ENCODE data around the gene MIEF1.

MIEF1 gene

GRCh38 chr22:39502109-39502788 is at the start of gene MIEF1:
Gene MIEF1 (plus strand): TSS chr22:39502290. CDS start chr22:39511295, 9,005 bp downstream.
- in situ Hi-C loops (cut with MboI; ENCODE audit: low sequenced_read_pairs): no loop called here

- in situ Hi-C loops (cut with MboI; ENCODE audit: low sequenced_read_pairs): no loop called here
Observed at GRCh38 chr22:39452740-39453040, 49.4 kb upstream of the MIEF1 start.

GRCh38 chr22:39453765-39454378 is 48.2 kb upstream of the MIEF1 start:
- in situ Hi-C loops (cut with MboI; ENCODE audit: low sequenced_read_pairs): no loop called here

DNA sequence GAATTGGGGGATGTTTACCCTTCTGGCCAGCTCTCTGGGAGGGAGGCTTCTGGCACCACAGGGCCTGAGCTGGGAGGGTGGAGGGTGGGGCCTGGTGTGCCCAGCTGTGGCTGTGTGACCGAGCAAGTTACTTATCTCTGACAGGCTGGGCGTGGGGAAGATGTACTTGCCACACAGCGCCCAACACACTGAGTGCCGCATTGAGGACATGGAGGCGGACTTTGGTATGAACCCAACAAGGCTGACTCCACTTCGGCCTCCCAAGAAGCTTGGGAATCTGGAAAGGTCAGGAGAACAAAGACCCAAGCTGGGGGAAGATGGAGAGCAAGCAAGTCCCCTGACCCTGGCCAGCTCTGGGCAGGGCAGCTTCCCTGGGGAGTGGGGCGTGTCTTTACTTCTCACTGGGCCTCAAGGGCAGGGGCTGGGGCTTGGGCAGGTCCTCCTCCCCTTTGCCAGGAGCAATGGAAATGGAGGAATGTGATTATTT is 47.7 kb upstream of the MIEF1 start:
- in situ Hi-C loops (cut with MboI; ENCODE audit: low sequenced_read_pairs): no loop called here

GRCh38 chr22:39456522-39457197 is 45.4 kb upstream of the MIEF1 start, which contains the start of gene MGAT3:
Gene MGAT3 (plus strand): TSS chr22:39457012. CDS start chr22:39487348, 30,336 bp downstream.
- in situ Hi-C loops (cut with MboI; ENCODE audit: low sequenced_read_pairs): no loop called here

DNA sequence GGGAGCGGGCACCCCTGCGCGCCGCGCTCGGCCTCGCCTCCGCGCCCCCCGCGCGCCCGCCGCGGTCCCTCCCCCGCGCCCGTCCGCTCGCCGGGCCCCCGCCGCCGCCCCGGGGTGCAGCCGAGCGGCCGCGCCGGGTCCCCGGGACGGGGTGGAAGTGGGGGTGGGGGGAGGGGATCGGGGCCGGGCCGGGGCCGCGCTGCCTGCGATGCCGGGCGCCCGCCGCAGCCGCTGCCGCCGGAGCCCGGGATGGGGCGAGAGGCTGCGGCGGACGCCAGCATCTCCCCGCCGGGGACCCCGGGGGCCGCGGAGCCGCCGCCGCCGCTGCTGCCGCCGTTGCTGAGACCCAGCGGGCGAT is 44.9 kb upstream of the MIEF1 start:
- in situ Hi-C loops (cut with MboI; ENCODE audit: low sequenced_read_pairs): no loop called here

DNA sequence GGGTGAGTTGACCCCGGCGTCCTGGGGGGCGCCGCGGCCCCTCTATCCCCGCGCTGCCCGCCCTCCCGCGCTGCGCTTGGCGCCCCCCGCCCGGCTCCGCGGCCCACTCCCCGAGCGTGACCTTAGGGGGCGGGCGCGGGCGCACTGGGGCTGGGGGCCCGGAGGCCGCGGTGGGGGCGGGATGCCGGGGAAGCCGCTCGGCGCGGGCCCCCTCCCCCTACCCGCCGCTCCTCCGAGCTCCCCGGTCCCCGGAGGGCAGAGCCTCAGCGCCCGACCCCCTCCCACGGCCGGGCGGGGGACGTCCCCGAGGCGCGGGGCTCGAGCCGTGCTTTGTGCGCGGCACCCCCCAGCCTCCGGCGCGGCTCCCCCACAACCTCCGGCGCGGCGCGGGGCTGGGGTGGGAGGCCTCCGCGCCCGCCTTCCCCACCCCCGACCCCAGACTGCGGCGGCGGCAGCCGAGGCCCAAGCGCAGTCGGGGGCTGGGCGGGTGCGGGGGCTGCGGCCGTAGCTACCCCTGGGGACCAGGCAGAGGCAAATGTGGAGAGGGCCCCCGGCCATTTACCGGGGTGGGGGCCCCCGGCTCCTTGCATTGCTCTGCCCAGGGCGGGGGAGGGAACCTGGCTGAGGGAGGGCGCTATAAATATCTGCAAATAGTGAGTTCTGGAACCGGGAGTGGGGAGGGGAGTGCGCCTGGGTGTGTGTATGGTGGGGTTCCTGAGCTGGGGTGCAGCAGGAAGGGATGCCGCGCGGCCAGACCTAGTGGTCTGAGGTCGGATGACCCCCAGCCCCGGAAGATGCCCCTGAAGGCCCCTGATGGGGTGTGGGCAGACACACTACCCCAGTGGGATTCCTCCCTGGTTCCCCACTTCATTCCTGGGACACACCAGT is 44.3 kb upstream of the MIEF1 start:
- in situ Hi-C loops (cut with MboI; ENCODE audit: low sequenced_read_pairs): no loop called here

- in situ Hi-C loops (cut with MboI; ENCODE audit: low sequenced_read_pairs): no loop called here
Observed at GRCh38 chr22:39458444-39459083, 43.5 kb upstream of the MIEF1 start.

GRCh38 chr22:39459681-39460080 is 42.4 kb upstream of the MIEF1 start:
- in situ Hi-C loops (cut with MboI; ENCODE audit: low sequenced_read_pairs): no loop called here

DNA sequence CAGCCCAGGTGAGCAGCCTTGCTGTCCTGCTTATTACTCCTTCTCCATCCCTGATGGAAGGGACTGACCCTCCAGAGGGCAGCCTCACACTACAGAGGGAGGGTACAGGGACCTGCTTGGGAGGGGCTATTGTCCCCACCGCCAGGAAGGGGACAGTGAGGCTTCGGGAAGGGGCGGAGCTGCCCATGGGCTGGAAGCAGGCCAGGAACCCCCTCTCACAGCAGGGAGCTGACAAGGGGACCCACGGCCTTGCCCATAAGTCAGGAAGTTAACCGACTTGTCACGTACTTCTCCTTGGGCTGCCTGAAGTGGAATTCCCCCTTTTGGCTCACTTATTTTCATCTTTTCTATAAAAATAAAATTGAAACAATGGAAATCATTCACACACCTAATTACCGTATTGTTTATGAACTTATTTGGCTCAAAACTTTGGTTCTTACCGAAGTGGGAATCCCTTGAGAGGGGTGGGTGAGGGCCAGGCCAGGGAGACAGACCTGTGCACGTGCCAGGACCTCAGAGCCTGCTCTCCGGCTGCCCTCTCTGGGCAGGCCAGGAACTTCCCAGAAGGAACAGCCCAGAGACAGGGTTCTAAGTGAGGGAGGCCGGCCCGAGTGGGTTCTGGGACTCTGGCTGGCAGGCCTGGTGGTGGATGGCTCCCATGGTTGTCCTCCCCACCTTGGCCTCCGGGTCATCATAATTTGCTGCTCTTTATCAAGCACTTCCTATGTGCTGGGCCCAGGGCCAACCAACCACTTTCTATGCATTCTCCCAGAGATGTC is 39.5 kb upstream of the MIEF1 start:
- in situ Hi-C loops (cut with MboI; ENCODE audit: low sequenced_read_pairs): no loop called here

DNA sequence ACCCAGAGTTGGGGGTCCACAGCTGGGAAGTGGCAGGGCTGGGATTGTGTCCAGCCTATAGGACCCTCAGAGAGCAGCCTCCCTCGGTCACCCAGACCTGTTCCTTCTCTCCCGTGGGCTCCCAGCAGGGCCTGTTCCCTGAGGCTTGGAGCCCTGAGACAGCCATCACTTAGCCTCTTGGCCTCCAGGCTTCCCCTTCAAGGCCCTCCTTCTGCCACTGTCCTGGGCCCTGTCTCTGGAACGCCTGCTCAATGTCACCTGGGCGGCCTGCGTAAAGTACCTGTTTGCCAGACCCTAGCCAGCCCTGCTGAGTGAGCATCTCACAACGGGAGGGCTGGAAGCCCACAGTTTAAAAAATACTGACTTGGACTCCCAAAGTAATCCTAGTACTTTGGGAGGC is 38.8 kb upstream of the MIEF1 start:
- in situ Hi-C loops (cut with MboI; ENCODE audit: low sequenced_read_pairs): no loop called here

GRCh38 chr22:39463931-39464390 is 38.1 kb upstream of the MIEF1 start:
- in situ Hi-C loops (cut with MboI; ENCODE audit: low sequenced_read_pairs): no loop called here

- in situ Hi-C loops (cut with MboI; ENCODE audit: low sequenced_read_pairs): no loop called here
Observed at GRCh38 chr22:39466228-39467006, 35.7 kb upstream of the MIEF1 start.

GRCh38 chr22:39467390-39467895 is 34.6 kb upstream of the MIEF1 start:
- in situ Hi-C loops (cut with MboI; ENCODE audit: low sequenced_read_pairs): no loop called here

DNA sequence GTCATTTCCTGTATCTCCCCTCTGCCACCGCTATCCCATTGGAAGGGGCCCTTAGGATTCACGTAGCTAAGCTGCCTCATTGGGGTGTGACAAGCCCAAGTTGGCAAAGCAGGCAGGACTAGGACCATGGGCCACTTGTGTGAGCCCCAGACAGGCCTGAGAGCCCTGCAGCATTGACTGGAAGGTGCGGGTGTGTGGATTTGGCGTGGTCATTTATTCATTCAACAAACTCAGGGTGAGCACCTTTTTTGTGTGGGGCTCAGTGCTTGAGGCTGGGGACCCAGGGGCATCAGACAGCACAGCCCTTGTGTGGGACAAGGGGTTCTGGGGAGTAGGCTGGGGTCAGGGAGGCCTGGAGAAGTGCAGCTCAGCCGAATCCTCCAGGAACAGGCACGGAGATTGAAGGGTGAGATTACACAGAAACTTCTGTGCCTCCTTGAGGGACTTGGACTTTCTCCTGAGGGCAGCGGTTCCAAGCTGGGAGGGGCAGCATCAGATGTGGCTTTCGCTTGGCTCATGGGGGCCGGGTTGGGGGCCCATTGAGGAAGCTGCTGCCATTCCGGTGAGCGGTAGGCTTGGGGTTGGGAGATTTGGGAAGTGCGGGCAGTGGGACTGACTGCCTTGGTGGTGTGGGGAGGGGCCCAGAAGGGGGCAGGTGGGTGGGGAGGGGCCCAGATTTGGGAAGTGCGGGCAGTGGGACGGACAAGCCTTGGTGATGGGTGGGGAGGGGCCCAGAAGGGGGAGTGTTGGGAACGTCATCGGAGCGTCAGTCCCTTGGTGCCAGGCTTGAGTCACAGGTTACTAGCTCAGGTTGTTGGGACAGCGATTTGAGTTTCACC is 33.4 kb upstream of the MIEF1 start:
- in situ Hi-C loops (cut with MboI; ENCODE audit: low sequenced_read_pairs): no loop called here

GRCh38 chr22:39469326-39469680 is 32.8 kb upstream of the MIEF1 start:
- in situ Hi-C loops (cut with MboI; ENCODE audit: low sequenced_read_pairs): no loop called here

- in situ Hi-C loops (cut with MboI; ENCODE audit: low sequenced_read_pairs): no loop called here
Observed at GRCh38 chr22:39469681-39470450, 32.2 kb upstream of the MIEF1 start.
